Ascending aorta (tissue), 2 donors: ENCODE results near the gene XXYLT1. TPM values are rescaled to one million over a fixed set of nuclear protein-coding genes. Genes with fewer than 3 reads are reported as not detected.
"Not testable (repeated sequence)": the region's sequence is repeated elsewhere in the genome, so short reads cannot be mapped to it uniquely, and the experiment has no call there.

Source experiments
- DNase-seq, 2 donors: peaks; one replicate each; pipeline ENCODE4 v3.0.0-alpha.2; 2019; ENCODE audit warnings: low spot score in 2 of 2
- H3K27ac ChIP-seq, 2 donors: fragments of 200-600 bp; sonication (generic); one replicate each; pipeline ENCODE4 v1.5.1; 2016 to 2017; ENCODE audit warnings: mild to moderate bottlenecking in 1 of 2
- H3K27me3 ChIP-seq: fragments of 200-600 bp; sonication (generic); one replicate; pipeline ENCODE4 v1.5.1; 2017
- H3K36me3 ChIP-seq, 2 donors: fragments of 200-600 bp; sonication (generic); one replicate each; pipeline ENCODE4 v1.5.1; 2016
- H3K4me1 ChIP-seq, 2 donors: fragments of 200-600 bp; sonication (generic); one replicate each; pipeline ENCODE4 v1.5.1; 2016 to 2017; ENCODE audit warnings: mild to moderate bottlenecking in 1 of 2
- H3K4me3 ChIP-seq, 2 donors: fragments of 200-600 bp; sonication (generic); one replicate each; pipeline ENCODE4 v1.5.1; 2016 to 2017; ENCODE audit warnings: mild to moderate bottlenecking in 1 of 2
- H3K9me3 ChIP-seq, 2 donors: fragments of 200-600 bp; sonication (generic); one replicate each; pipeline ENCODE4 v1.5.1; 2016
- intact Hi-C: fragments of 100-400 bp; cut with DNase I; formaldehyde crosslinking; loops from one replicate; pipeline ENCODE4 v1.15.1; 2023
- total RNA-seq: library from RNA; depleted of rRNA; stranded (reverse); fragments of >200 nt; gene quantifications from one replicate; pipeline ENCODE4 v1.1.0, GENCODE V29; 2016
- TF ChIP-seq, protein P1 (sequence below), 3 experiments: fragments of 200-600 bp in 2 of 3; fragments of 450-650 bp in 1 of 3; sonication (generic) in 2 of 3; IDR thresholded peaks; one replicate each; pipeline ENCODE4 v1.5.1; 2016 to 2019; ENCODE audit warnings: antibody characterized with exemption in 3 of 3, mild to moderate bottlenecking in 1 of 3, moderate library complexity in 1 of 3

XXYLT1 gene
- total RNA-seq, 1 donor from 2014 or later = 41.0 TPM

DNA sequence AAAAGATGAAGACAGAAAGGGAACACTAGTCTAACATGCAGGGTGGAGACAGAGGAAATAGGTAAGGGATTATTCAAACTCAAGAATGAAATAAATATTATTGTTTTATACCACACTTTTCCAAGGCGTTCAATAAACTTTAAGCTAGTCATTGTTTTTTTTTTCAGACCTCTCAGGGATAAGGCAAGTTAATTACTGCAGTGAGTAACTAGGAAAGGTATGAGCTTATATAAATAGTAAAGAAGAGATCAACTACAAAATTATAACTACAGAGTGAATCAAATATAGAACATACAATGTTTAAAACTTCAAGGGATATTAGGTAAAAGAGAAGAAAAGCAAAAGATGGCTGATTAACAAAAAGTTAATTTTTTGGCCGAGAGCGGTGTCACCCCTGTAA, 31.5 kb upstream of the XXYLT1 start:
- H3K27me3 ChIP-seq = no peaks in the 10 kb centered on the region
- no peaks in the 10 kb centered on the region for H3K4me1 ChIP-seq
- DNase-seq = no peak
- H3K9me3 ChIP-seq = no peaks in the 10 kb centered on the region
- H3K27ac ChIP-seq = no peak overlapping the region
- TF ChIP-seq, protein P1, sequence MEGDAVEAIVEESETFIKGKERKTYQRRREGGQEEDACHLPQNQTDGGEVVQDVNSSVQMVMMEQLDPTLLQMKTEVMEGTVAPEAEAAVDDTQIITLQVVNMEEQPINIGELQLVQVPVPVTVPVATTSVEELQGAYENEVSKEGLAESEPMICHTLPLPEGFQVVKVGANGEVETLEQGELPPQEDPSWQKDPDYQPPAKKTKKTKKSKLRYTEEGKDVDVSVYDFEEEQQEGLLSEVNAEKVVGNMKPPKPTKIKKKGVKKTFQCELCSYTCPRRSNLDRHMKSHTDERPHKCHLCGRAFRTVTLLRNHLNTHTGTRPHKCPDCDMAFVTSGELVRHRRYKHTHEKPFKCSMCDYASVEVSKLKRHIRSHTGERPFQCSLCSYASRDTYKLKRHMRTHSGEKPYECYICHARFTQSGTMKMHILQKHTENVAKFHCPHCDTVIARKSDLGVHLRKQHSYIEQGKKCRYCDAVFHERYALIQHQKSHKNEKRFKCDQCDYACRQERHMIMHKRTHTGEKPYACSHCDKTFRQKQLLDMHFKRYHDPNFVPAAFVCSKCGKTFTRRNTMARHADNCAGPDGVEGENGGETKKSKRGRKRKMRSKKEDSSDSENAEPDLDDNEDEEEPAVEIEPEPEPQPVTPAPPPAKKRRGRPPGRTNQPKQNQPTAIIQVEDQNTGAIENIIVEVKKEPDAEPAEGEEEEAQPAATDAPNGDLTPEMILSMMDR (IDR thresholded peaks at IDR 0.05) = no peak
- peaks cover 9 to 35% of the 10 kb centered on the region in 2 donors for H3K36me3 ChIP-seq
- H3K4me3 ChIP-seq = no peak overlapping the region
- intact Hi-C loops = no loop called here

DNA sequence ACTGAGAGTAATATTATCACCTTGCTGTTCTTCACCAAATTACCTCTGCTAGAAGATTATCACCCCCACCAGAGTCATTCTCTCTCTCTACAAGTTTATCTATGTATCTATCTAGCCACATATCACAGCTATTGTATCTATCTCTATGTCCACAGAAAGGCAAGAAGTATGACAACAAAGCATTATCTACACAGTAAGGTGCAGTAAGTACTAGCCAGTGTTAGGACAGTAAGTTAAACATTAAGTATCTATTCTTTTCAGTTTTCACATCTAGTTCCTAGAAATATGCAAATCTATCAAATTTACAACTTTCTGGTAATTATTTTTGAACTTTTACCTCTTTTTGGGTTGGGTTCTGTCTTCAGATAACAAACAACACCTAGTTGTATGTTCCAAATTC, 26.5 kb upstream of the XXYLT1 start:
- DNase-seq = no peak
- H3K4me3 ChIP-seq = no peak overlapping the region
- H3K9me3 ChIP-seq = no peaks in the 10 kb centered on the region
- TF ChIP-seq, protein P1 (IDR thresholded peaks at IDR 0.05) = no peak
- peaks cover 22 to 28% of the 10 kb centered on the region in 2 donors for H3K36me3 ChIP-seq
- no peak overlapping the region for H3K27ac ChIP-seq
- H3K27me3 ChIP-seq = no peaks in the 10 kb centered on the region
- no peaks in the 10 kb centered on the region for H3K4me1 ChIP-seq
- intact Hi-C loops = no loop called here

DNA sequence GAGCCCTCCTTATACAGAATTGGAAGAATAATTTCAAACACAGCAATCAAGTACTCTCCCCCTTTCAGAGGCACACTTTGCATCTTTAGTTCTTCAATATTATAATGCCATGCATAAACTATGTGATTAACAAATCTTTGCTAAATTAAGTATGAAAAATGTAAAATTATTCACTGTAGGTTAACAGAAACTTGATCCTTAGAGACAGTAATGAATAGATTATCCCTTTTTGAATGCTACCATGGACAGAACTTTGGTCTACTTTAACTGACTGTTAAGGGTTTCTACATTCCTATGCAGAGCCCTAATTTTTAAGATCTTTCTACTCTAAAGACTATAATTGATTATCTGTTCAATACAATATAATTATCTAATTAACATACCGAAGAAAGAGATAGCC, 25.7 kb upstream of the XXYLT1 start:
- H3K4me1 ChIP-seq = no peaks in the 10 kb centered on the region
- H3K9me3 ChIP-seq = no peaks in the 10 kb centered on the region
- no peak overlapping the region for H3K27ac ChIP-seq
- no peak for DNase-seq
- peaks cover 22 to 24% of the 10 kb centered on the region in 2 donors for H3K36me3 ChIP-seq
- intact Hi-C loops = no loop called here
- no peaks in the 10 kb centered on the region for H3K27me3 ChIP-seq
- no peak overlapping the region for H3K4me3 ChIP-seq
- TF ChIP-seq, protein P1 (IDR thresholded peaks at IDR 0.05) = no peak

DNA sequence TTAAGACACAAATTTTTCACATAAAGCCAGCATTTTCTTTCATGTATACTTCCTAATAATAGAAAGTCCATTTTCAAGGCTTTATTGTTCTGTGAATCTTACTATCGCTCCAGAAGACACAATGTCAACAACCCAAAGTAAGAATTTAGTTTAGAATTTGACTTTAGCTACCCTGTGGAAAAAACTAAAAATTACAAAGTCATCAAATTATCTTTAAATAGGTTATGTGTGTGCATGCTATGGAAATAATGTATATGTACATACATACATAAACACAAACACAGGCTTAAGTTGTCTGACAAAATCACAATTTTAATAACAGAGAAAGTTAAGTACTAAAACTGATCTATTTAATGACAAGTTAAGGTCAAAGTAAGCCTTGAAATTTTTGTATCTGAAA, 20.2 kb upstream of the XXYLT1 start:
- no peak overlapping the region for H3K4me3 ChIP-seq
- H3K27ac ChIP-seq = no peak overlapping the region
- intact Hi-C loops = no loop called here
- TF ChIP-seq, protein P1 (IDR thresholded peaks at IDR 0.05) = no peak
- no peaks in the 10 kb centered on the region for H3K9me3 ChIP-seq
- peaks cover 27 to 42% of the 10 kb centered on the region in 2 donors for H3K36me3 ChIP-seq
- H3K27me3 ChIP-seq = no peaks in the 10 kb centered on the region
- no peak for DNase-seq
- H3K4me1 ChIP-seq = no peaks in the 10 kb centered on the region

DNA sequence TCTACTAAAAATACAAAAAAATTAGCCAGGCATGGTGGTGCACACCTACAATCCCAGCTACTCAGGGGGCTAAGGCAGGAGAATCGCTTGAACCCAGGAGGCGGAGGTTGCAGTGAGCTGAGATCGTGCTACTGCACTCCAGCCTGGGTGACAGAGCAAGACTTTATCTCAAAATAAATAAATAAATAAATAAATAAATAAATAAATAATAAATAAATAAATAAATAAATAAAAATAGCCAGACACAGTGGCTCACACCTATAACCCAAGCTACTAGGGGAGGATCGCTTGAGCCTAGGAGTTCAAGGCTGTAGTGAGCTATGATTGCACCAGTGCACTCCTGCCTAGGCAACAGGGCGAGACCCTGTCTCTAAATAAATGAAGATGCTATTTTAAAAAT, 19.7 kb upstream of the XXYLT1 start:
- H3K27me3 ChIP-seq, H3K4me3 ChIP-seq, DNase-seq, H3K4me1 ChIP-seq, intact Hi-C loops, H3K27ac ChIP-seq, H3K9me3 ChIP-seq: not testable (repeated sequence)
- peaks cover 26 to 46% of the 10 kb centered on the region in 2 donors for H3K36me3 ChIP-seq

DNA sequence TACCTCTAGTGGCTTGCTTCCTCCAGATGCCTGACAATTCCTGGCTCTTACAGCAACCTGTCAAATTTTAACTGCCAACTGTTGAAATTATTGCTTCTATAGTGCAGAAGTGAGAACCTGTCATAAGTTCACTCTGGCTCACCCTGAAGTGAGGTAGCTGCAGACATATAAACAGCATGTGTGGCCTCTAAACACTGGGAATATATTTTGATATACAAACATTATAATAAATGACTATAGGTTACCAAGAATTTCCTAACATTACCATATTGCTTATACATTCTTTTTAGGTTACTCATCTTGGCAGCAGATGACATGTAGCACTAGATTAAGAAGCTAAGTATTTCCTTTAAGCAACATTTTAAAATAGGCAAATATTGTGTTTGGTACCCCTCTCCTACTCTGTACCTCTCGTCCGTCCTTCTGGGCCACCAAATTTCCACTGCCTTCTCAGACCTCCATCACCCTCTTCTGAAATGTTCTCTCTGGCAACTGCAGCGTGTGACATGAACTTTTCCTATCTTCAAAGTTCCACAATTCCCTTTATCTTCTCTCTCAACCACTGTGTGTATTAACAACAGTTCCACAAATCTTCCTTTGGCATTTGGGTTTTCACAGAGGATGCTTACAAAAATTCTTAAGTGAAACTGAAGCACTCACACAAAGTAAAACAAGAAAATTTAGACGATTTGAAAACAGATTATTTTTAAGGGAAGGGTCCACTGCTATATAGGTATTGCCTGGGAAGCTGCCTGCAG, 15.3 kb upstream of the XXYLT1 start:
- DNase-seq = no peak
- Histone ChIP-seq H3K27me3 (no peaks in the 10 kb centered on the region), H3K4me1 (no peaks in the 10 kb centered on the region), H3K36me3 (peaks cover 16 to 50% of the 10 kb centered on the region in 2 donors), H3K27ac (no peak overlapping the region), H3K9me3 (no peaks in the 10 kb centered on the region), H3K4me3 (no peak overlapping the region)
- intact Hi-C loops = no loop called here
- TF ChIP-seq, protein P1 (IDR thresholded peaks at IDR 0.05) = no peak
